Loucy (cell line): ENCODE measurements around the gene HOXB7.

Experiments used
- EZH2phosphoT487 ChIP-seq: fragments of 200-600 bp; IDR thresholded peaks from 2 replicates; pipeline ENCODE4 v1.6.1; 2018; ENCODE audit warnings: antibody characterized with exemption, mild to moderate bottlenecking, moderate library complexity, borderline replicate concordance
- TF ChIP-seq, protein P1 (sequence below): fragments of 200-600 bp; sonication (generic); conservative IDR thresholded peaks from 2 replicates; pipeline ENCODE4 v1.5.1; 2014; ENCODE audit warnings: mild to moderate bottlenecking, antibody characterized with exemption, low read length

DNA sequence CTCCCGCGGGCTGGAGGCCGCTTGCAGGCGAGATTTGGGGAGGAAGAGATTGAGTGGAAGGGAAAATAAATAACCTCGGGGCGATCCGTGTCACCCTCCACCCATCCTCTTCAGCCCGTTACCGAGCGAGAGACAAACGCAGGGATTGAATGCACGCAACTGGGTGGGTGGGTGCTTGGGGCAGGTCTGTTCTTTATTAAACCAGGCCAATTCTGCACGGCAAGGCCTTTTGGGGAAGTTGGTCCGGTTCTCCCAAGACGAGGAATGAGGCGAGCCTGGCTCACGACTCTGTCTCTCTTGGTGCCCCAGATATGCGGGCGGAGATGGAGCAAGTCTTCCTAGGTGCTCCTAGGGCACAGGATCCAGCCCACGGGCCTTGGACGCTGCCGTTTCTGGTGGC is 396 bp upstream of the HOXB7 start:
- no peak for TF ChIP-seq EZH2phosphoT487
- TF ChIP-seq, protein P1, sequence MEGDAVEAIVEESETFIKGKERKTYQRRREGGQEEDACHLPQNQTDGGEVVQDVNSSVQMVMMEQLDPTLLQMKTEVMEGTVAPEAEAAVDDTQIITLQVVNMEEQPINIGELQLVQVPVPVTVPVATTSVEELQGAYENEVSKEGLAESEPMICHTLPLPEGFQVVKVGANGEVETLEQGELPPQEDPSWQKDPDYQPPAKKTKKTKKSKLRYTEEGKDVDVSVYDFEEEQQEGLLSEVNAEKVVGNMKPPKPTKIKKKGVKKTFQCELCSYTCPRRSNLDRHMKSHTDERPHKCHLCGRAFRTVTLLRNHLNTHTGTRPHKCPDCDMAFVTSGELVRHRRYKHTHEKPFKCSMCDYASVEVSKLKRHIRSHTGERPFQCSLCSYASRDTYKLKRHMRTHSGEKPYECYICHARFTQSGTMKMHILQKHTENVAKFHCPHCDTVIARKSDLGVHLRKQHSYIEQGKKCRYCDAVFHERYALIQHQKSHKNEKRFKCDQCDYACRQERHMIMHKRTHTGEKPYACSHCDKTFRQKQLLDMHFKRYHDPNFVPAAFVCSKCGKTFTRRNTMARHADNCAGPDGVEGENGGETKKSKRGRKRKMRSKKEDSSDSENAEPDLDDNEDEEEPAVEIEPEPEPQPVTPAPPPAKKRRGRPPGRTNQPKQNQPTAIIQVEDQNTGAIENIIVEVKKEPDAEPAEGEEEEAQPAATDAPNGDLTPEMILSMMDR: no peak
